SK-N-SH treated with all-trans-retinoic acid at 6 μM for 48 hours (cell line): ENCODE data around the gene HK3.
"Not testable (repeated sequence)": the region's sequence is repeated elsewhere in the genome, so short reads cannot be mapped to it uniquely, and the experiment has no call there.

ENCODE experiments used
- ARNTL ChIP-seq: fragments of 450-650 bp; formaldehyde crosslinking; IDR thresholded peaks from 2 replicates; pipeline ENCODE4 v1.5.0; 2020; ENCODE audit warnings: low read depth, mild to moderate bottlenecking, moderate library complexity, borderline replicate concordance
- ESRRG ChIP-seq: fragments of 250-450 bp; sonication (Bioruptor Pico); IDR thresholded peaks from 2 replicates; pipeline ENCODE4 v1.6.1; 2021; ENCODE audit warnings: mild to moderate bottlenecking
- OSR1 ChIP-seq: fragments of 250-450 bp; sonication (Bioruptor Pico); IDR thresholded peaks from 2 replicates; pipeline ENCODE4 v1.8.0; 2022; ENCODE audit warnings: moderate library complexity, mild to moderate bottlenecking, inconsistent platforms
- RARB ChIP-seq: fragments of 250-450 bp; sonication (Bioruptor Pico); IDR thresholded peaks from 2 replicates; pipeline ENCODE4 v1.8.0; 2021; ENCODE audit warnings: mild to moderate bottlenecking, moderate library complexity
- TF ChIP-seq, protein P1 (sequence below): fragments of 250-450 bp; sonication (Bioruptor Pico); IDR thresholded peaks from 2 replicates; pipeline ENCODE4 v1.8.0; 2020; ENCODE audit warnings: mild to moderate bottlenecking, moderate library complexity, borderline replicate concordance

DNA sequence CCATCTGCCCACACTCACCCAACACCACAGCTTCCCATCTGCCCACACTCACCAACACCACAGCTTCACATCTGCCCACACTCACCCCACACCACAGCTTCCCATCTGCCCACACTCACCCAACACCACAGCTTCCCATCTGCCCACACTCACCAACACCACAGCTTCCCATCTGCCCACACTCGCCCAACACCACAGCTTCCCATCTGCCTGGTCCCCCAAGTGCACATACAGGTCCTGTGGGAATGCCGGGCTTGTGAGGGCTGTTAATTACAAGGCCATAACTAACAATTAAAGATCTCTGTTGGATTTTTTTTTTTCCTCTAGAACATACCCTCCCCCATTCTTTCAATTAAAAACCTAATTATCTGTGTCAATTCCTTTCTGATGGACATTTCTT is 26.1 kb downstream of the HK3 start:
- not testable (repeated sequence) for TF ChIP-seq OSR1 (CRISPR knock-in tag); RARB; ARNTL (CRISPR knock-in tag); ESRRG
- TF ChIP-seq, protein P1, sequence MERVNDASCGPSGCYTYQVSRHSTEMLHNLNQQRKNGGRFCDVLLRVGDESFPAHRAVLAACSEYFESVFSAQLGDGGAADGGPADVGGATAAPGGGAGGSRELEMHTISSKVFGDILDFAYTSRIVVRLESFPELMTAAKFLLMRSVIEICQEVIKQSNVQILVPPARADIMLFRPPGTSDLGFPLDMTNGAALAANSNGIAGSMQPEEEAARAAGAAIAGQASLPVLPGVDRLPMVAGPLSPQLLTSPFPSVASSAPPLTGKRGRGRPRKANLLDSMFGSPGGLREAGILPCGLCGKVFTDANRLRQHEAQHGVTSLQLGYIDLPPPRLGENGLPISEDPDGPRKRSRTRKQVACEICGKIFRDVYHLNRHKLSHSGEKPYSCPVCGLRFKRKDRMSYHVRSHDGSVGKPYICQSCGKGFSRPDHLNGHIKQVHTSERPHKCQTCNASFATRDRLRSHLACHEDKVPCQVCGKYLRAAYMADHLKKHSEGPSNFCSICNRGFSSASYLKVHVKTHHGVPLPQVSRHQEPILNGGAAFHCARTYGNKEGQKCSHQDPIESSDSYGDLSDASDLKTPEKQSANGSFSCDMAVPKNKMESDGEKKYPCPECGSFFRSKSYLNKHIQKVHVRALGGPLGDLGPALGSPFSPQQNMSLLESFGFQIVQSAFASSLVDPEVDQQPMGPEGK = not testable (repeated sequence)
